NCI-H1436 (cell line): ENCODE data around the gene PIANP.

Source experiments
- DNase-seq: peaks from one replicate; lab custom pipeline; 2025; lab: John Stamatoyannopoulos, UW

The PIANP gene

DNA sequence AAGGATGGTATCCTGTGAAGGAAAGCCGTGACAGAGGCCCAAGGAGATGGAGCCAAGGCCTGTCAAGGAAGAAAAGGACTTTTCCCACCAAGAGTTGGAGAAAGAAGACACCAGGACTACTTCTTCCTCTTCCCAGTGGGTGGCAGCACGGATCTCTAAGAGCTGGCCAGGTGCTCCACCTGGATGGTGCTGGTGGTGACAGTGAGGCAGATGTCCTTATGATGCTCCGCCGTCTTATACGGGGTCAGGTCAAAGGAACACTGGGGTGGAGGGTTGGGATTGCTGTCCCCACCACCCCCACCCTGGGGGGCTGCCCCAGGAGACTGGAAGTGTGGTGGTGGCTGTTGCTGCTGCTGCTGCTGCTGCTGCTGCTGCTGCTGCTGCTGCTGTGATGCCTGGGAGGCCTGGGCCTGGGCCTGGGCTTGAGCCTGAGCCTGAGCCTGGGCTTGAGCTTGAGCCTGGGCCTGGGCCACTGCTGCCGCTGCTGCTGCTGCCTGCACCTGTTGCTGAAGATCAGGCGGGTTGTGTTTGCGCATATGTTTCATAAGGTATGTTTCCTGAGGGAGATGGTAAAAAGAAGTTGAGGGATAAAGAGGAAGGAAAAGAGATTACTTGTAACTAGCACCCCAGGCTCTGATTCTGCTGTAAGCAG lies 32.9 kb downstream of the PIANP start:
- peak; percentile 7 for DNase-seq

DNA sequence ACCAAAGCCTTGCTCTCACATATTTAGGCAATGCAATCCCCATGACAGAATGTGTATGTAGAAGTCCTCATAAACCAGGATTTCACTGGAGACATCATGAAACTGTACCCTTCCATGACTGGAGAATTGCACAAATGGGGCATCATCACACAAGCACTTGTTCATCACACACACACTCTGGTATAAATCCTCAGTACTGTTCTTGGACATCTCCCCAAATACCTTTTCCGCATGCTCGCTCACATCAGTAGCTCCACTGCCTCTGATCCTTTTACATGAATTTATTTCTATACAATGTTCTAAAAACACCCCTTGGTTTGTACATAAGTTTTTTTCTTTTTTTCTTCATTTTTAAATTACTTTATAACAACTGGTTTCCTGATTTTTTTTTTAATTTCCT lies 34.4 kb downstream of the PIANP start:
- DNase-seq, result no peak

DNA sequence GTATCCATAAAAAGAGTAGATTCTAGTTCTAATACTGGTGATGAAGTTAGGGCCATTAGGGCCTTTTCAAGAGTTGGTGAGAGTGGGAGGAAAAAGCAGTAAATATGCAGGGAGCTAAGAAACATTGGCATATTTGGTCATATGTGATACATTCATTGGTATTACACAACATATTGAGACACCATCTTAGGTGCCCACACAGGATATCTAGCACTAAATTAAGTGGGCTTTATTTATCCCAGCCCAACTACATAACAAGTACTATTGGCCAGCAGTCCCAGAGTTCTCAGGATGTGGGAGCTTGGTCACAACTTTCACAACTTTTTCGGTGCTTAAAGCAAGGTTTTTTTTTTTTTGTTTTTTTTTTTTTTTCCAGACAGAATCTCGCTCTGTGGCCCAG lies 35.7 kb downstream of the PIANP start:
- no peak for DNase-seq

DNA sequence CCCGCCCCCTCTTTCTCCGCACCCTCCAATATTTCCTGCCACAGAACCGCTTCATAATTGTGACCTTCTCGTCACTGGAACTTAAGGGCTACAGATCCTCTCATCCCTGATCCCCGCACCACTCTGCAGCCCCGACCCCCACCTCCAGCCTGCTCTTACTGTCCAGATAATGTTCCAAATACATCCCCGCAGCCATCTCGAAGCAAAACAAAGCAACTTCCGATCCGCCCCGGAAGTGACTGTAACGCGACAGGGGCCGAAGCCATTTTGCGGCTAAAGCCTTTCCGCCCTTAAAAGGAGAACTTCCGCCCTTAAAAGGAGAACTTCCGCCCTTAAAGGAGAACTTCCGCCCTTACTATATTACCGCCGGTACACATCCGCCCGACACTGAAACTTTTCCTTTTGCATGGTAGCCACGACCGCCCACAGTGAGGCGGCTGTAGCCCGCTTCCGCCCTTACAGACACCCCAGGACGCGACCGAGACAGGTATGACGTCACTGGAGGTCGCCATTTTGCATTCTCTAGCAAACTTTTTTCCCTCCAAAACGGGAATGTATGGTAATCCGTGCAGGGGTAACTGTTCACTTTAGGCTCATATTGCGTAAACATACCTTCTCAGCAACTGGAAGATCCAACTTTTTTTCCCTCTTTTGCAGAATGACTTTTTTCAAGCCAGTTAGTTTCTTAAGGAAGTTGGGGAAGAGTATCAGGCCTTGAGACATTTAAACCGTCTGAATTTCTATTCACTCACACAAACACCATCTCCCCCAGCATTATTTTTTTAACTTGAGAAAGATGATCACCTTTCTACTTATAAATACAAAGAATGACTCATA lies 37.5 kb downstream of the PIANP start, which contains the start of gene ING4:
TSS of gene ING4 (minus strand) at position 214 of the 837 bp plus-strand sequence. CDS start at position 196, 18 bp downstream.
- peak; percentile 98 for DNase-seq

DNA sequence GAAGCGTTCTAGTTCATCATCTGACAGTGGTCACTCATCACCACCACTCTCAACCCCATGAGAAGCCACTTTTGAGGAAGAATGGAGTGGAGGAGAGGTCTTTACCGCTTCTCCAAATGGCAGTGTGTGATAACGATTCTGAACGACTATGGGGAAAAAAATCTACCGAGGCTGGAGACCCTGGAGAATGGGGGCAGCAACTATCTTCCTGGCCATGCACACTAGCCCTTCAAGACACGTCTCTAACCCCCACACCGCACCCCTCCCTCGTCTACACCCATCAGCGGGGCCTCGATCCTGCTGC lies 38.1 kb downstream of the PIANP start:
- DNase-seq, result no peak

DNA sequence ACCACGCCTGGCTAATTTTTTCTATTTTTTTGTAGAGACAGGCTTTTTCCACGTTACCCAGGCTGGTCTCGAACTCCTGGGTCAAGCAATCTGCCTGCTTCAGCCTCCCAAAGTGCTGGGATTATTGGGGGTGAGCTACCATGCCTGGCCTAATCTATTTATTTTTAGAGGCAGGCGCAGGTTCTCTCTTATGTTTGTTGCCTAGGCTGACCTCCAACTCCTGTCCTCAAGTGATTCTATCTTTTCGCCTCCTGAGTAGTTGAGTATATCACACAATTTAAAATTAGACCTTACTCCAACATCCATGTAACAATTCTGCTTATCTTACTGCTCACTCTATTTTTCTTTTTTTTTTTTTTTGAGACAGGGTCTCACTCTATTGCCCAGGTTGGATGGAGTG lies 46.6 kb downstream of the PIANP start:
- no peak for DNase-seq

DNA sequence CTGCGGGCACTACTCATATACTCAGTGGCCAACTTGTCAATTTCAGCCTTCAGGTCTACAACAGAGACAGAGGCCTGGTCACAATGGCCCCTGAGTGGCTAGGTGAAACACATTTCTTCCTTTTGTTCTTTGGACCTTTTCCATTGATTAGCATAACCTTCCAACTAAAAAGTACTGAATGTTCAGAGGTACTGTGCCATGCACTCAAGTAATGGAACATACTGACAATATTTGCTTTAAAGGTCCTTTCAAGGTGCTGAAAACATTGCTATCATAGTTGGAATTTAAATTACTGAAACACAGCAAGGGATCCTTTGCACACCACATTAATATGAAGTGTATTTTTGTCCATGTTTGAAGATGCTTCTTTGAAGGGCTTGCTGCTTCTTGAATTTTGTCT lies 47.3 kb downstream of the PIANP start:
- no peak for DNase-seq

DNA sequence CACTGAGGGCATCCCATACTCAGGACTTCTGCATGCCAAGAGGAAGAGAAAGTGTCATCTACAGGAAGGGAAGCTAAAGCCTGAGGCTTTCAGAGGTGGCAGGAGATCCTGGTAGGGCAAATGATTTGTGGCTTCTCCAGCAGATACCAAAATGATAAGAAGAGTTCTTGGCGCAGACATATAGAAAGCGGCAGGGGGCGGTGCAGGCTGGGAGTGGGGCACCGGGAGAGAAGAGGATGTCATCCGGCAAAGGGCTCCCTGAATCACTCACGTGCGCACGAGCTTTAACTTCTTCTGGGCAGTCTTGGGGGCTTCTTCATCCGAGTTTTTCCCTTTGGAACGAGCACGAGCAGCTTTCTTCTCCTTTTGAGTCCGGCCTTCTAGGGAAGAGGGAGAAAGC lies 48.2 kb downstream of the PIANP start:
- no peak for DNase-seq

DNA sequence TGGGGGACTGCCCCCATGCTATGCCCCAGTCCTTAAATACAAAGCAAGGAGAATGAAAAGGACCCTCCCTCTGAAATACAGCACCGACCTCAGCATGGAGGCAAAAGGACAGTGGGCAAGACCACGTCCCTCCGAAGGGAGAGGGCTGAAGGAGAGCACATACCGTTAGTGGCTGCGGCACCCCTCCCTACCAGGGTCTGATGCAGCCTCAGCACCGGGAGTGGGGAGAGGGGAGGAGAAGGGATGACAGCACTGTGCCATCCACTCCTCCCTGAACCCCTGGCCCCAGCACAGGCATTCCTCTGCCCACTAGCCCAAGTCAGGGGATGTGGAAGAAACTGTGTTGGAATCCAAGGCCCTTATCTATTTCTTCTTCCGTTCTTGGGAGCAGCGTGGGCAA lies 49.8 kb downstream of the PIANP start:
- no peak for DNase-seq

DNA sequence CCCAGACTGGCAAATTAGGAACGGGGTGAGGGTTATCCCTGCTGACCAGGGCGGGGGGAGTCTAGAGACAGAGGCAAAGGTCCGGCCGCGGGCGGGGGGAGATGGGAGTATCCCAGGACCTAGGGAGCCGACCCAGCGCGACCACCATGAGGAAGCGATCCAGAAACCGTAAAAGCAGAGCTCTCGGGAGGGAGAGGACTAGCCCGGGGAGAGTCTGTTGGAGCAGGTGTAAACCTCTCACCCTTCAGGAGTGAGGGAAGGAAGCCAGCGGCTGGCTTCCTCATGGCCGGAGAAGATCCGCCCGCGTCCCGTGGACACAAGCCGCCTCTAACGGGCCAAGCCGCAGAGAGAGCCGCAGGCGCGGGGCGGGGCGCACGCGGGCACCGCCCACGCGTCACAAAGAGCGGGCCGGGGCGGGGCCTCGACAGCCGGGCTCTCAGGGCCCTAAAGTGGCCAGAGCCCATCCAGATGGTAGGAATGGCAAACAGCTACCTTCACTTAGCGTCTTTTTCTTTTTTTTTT lies 53.5 kb downstream of the PIANP start, which contains the start of gene ACRBP:
TSS of gene ACRBP (minus strand) at position 350 of the 522 bp plus-strand sequence. CDS start at position 284, 66 bp downstream.
- DNase-seq, result no peak

DNA sequence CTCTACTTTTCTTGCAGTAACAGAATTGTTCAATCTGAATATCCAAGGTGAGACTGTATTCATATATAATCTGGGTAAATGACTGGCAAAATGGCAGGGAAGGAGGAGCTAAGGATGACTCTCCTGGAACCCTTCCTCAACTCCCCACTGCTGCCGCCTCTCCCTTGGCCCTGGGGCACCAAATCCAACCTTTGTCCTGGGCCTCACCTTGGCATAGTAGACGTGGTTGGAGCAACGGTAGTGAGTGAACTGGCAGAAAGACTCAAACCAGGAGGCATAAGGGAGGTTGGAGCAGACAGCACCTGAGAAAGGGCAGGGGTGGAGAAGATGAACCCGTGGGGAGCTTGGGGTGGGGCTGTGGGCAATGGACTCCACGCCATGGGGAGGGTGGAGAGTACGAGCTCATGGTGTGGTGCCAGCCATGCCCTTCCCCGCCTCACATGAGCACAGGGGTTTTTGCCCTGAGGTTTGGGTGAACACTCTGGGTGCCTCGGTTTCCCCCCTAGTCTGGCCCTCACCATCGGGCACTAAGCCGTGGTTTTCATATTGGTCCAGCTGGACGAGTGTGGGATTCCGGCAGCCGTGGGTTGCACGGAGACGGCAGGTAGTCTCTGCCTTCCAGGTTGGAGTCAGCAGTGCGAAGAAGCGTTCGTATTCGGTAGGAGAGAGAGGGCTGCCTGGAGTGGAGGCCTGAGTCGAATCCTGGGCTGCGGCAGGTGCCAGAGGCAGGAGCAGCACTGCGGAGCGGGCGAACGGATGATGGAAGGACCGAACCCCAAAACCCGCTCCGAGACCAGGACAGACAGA lies 54.1 kb downstream of the PIANP start:
- no peak for DNase-seq

DNA sequence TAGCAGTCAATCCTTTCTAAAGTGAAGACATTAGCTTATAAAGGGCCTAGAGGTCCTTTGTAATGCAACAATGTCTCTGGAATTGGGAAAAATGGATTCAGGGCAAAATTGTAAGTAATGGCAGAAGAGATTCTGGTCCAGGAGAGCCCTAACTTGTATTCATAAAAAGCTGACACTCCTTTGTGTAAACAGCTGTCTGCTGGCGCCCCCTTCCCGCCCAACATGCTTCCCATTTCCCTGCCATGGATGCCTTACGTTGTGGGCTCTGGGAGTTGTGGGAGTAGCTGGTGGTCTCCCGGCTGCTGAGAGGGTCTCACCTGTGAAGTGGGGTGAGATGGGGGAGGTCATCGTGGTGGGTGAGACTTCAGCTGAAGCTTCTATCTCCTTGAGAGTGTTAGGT lies 55.7 kb downstream of the PIANP start:
- peak; percentile 7 for DNase-seq

DNA sequence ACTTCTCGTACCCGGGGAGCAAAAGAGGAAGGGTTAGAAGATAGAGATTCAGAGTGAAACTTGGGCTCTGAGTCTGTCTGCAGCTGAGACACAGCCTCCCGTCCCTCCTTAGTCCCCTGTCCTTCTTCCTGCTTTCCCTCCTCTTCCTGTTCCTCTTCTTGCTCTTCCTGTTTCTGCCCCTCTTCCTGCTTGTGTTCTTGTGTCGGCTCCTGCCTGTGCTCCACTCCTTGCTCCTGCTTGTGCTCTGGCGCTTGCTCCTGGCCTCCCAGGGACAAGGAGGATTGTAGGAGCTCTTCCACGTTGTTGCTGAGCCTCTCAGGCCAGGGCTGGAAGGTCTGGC lies 56.4 kb downstream of the PIANP start:
- DNase-seq, result no peak
